ENCODE data around the gene TAF4B.

DNA sequence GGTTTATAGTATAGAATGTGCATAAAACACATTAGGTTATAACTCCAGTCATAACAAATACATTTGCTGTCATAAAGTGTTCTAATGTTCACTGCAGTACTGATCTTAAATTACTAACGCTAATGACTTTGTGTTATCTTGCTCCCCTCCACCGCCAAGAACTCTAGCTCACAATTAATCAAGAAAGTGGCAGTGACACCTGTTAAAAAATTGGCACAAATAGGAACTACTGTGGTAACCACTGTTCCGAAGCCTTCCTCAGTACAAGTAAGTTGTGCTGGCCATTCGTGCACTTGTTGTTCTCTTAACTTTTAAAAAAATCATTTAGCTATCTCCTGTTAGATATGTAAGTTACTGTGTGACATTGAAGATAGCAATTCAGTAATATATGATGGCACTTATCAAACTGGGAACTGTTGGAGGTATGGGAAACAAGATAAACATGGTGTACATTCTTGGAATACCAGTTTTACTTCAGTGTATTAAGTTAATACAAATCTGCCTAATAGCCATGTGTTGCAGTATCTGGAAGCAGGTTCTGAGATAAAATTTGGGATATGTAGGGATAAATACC lies 41.2 kb downstream of the TAF4B start:
- TF ChIP-seq, protein P1, sequence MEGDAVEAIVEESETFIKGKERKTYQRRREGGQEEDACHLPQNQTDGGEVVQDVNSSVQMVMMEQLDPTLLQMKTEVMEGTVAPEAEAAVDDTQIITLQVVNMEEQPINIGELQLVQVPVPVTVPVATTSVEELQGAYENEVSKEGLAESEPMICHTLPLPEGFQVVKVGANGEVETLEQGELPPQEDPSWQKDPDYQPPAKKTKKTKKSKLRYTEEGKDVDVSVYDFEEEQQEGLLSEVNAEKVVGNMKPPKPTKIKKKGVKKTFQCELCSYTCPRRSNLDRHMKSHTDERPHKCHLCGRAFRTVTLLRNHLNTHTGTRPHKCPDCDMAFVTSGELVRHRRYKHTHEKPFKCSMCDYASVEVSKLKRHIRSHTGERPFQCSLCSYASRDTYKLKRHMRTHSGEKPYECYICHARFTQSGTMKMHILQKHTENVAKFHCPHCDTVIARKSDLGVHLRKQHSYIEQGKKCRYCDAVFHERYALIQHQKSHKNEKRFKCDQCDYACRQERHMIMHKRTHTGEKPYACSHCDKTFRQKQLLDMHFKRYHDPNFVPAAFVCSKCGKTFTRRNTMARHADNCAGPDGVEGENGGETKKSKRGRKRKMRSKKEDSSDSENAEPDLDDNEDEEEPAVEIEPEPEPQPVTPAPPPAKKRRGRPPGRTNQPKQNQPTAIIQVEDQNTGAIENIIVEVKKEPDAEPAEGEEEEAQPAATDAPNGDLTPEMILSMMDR (IDR thresholded peaks at IDR 0.05): no peak
- no peak for TF ChIP-seq EP300 (IDR thresholded peaks at IDR 0.05)
